HFF-Myc (cell line): ENCODE data around the gene MLPH.

Experiments used
- DNase-seq: peaks from one replicate; pipeline ENCODE4 v3.0.0-alpha.2; 2011; ENCODE audit warnings: low read depth; ENCODE audit errors: extremely low read depth
- H3K4me3 ChIP-seq: replicated peaks from 2 replicates; pipeline ENCODE4 v1.5.1; 2011; ENCODE audit warnings: low read depth, mild to moderate bottlenecking, control low read depth, low read length
- CTCF ChIP-seq: IDR thresholded peaks from 2 replicates; pipeline ENCODE4 v1.5.1; 2012; ENCODE audit warnings: mild to moderate bottlenecking, low read depth, low read length, control low read depth; ENCODE audit errors: missing control alignments

The MLPH gene

DNA sequence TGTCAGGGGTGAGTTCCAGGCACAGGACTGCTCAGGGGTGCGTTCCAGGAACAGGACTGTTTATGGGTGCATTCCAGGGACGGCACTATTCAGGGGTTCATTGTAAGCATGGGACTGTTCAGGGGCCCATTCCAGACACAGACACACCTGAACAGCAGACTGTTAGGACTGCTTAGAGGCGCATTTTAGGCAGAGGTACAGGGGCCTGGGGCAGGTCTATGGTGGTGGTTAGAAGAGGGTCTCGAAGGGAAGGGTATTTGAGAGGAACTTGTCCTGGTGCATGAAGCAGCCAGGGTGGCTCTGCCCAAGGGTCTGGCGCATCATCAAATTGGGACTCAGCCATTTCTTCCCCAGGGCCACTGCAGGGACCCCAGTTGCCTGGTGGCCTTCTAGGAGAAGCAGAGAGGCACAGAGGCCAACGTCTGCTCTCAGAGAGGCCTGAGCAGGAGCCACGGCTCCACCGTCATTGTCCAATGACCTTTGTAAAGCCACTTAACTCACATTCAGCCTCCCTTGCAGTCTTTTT, 14.8 kb upstream of the MLPH start:
- H3K4me3 ChIP-seq, result no peak overlapping the region
- no peak for TF ChIP-seq CTCF
- no peak for DNase-seq

GRCh38 chr2:237472909-237473877, 13.9 kb upstream of the MLPH start:
- TF ChIP-seq CTCF, result no peak
- no peak overlapping the region for H3K4me3 ChIP-seq
- DNase-seq, result no peak

DNA sequence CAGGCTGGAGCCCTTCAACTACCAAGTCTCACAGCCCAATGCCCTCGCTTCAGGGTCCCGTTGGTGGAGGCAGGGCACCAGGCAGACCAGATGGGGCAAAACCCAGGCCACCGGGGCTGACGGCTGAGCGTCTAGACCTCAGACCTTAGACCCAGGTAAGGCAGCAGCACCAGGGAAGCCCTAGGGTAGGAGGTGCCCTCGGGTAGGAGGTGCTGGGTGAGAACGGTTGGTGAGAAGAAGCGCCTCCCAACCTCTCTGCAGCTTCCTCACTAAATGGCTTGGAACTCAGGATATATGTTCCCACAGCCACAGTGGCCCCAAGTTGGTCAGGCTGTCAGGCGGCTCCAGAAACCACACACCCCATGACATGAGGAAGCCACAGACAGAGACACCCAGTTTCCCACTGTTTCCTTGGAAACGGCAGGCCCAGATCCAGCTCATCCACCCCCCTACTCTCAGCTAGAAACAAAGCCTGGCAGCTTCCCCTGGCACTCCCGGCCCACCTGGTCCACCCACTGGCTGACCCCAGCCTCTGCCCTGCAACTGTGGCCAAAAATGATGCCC, 13.1 kb upstream of the MLPH start:
- DNase-seq, result no peak
- no peak for TF ChIP-seq CTCF
- H3K4me3 ChIP-seq, result no peak overlapping the region; the same call in 1 of the 2 replicates

DNA sequence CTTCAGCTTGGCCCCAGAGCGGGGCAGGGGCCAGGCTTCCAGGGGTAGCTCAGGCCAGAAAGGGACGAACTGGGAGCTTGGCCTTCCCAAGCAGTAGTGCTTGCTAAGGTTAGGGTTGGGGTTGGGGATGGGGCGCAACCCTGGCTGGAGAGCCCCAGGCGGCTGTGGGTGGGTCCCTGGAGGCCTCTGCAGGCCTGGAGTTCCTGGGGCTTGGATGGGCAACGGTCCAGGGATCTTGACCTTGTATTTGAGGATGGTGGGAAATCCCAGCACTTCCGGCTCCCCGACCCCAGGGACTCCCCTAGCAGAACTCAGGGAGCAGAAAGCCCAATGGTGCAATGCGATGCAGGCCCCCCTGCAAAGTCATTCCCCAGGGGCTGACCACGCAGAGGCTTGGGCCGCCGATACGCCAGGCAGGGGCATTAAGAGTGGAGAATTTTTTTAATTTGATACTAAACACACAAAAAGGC, 12.6 kb upstream of the MLPH start:
- DNase-seq, result no peak
- peak overlapping the region; percentile 51 for H3K4me3 ChIP-seq
- TF ChIP-seq CTCF, result no peak

DNA sequence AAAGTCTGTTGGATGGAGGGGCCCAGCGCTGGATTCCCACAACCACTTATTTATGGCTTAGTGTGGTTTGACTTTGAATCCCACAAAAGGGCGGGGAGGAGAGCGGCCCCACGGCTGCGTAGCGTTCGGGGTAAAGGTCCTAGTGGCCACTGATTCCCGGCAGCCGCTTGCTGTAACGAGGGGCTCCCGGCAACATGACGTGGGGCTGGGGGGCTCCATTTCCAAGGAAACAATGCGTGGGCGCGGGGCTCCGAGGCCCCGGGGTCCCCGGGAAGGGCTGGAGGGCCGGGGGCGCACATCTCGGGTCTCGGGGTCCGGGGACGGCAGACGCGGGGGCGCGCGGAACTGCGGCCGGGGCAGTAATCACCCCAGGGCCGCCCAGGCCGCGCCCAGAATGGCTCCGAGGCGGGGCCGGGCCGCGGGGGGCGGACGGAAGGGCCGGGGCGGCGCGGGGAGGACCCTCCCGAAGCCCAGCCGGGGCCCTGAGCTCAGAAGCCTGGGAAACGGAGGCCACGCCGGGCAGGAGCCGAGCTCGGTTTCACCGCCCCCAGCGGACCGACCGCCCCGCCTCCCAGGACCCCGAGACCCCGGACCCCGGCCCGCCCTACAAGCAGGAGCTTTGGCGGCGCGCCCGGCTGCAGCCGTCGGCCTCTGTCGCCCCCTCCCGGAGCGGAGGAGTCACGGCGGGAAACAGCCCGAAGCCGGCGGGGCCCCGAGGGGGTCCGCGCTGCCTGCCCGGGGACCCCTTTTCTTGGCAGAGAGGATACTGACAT, 11.9 kb upstream of the MLPH start:
- no peak for DNase-seq
- peak overlapping the region; percentile 51 for H3K4me3 ChIP-seq
- peak; percentile 77 for TF ChIP-seq CTCF

- peak overlapping the region; percentile 51 for H3K4me3 ChIP-seq
- no peak for DNase-seq
- no peak for TF ChIP-seq CTCF
These were observed 11.3 kb upstream of the MLPH start for GRCh38 chr2:237475704-237476141.
